Naive thymus-derived CD4-positive, alpha-beta T cell (primary cell): ENCODE measurements around the gene FAM174C. TPM values are rescaled to one million over a fixed set of nuclear protein-coding genes. Genes with fewer than 3 reads are reported as not detected.

Experiments used
- ATAC-seq: fragments of 150-1000 bp; cut with Tn5 transposase; 2 replicates; pipeline ENCODE4 v1.10.0; 2021; ENCODE audit warnings: mild to moderate bottlenecking, moderate library complexity
- CTCF ChIA-PET: fragments of 350-600 bp; sonication (Branson Sonifier 250); formaldehyde crosslinking; loops from one replicate; lab custom pipeline; 2021; ENCODE audit warnings: antibody characterized with exemption; lab: Charles Lee
- POLR2A ChIA-PET: fragments of 350-600 bp; sonication (Branson Sonifier 250); formaldehyde crosslinking; loops from one replicate; lab custom pipeline; 2021; ENCODE audit warnings: antibody characterized with exemption, inconsistent platforms; lab: Charles Lee
- DNase-seq, 9 donors: peaks; one replicate each; pipeline versions ENCODE4 v3.0.0 to v3.0.0-alpha.2; 2020 to 2022; ENCODE audit warnings: mixed read lengths in 1 of 9
- H3K27ac ChIP-seq: one replicate; pipeline ENCODE4 v1.7.0; 2013; ENCODE audit warnings: mild to moderate bottlenecking, low read depth, low read length, moderate library complexity
- H3K27me3 ChIP-seq, 2 donors: one replicate each; pipeline ENCODE4 v1.7.0; 2013; ENCODE audit warnings: low read length in 2 of 2, mild to moderate bottlenecking in 2 of 2, moderate library complexity in 2 of 2; ENCODE audit not compliant: control insufficient read depth in 2 of 2, insufficient read depth in 2 of 2
- H3K36me3 ChIP-seq, 3 experiments: 1 replicate in 2 of 3; 2 replicates in 1 of 3; pipeline ENCODE4 v1.7.0; 2013; ENCODE audit warnings: low read length in 3 of 3, mild to moderate bottlenecking in 3 of 3, moderate library complexity in 1 of 3; ENCODE audit not compliant: insufficient read depth in 3 of 3, control insufficient read depth in 2 of 3
- H3K4me1 ChIP-seq, 2 donors: one replicate each; pipeline ENCODE4 v1.7.0; 2013; ENCODE audit warnings: low read length in 2 of 2, mild to moderate bottlenecking in 2 of 2, moderate library complexity in 1 of 2; ENCODE audit not compliant: control insufficient read depth in 2 of 2, insufficient read depth in 2 of 2
- H3K4me3 ChIP-seq: 2 replicates; pipeline ENCODE4 v1.7.0; 2013; ENCODE audit warnings: mild to moderate bottlenecking, low read length
- H3K9me3 ChIP-seq, 3 experiments: 1 replicate in 2 of 3; 2 replicates in 1 of 3; pipeline ENCODE4 v1.7.0; 2013; ENCODE audit warnings: low read length in 3 of 3; ENCODE audit not compliant: control insufficient read depth in 2 of 3
- H3K27ac Mint-ChIP-seq, 9 donors: one replicate each; pipeline ENCODE4 v1.8.0; 2020 to 2022; ENCODE audit warnings: mixed read lengths in 9 of 9, mild to moderate bottlenecking in 8 of 9, moderate library complexity in 5 of 9, inconsistent platforms in 2 of 9
- H3K27me3 Mint-ChIP-seq, 5 donors: one replicate each; pipeline ENCODE4 v1.8.0; 2021 to 2022; ENCODE audit warnings: mixed read lengths in 5 of 5, mild to moderate bottlenecking in 1 of 5
- H3K36me3 Mint-ChIP-seq, 5 donors: one replicate each; pipeline ENCODE4 v1.8.0; 2020 to 2022; ENCODE audit warnings: mixed read lengths in 5 of 5, mild to moderate bottlenecking in 3 of 5, inconsistent platforms in 1 of 5
- H3K4me1 Mint-ChIP-seq, 7 donors: one replicate each; pipeline ENCODE4 v1.8.0; 2020 to 2022; ENCODE audit warnings: mixed read lengths in 7 of 7, mild to moderate bottlenecking in 3 of 7, inconsistent platforms in 1 of 7
- H3K4me3 Mint-ChIP-seq, 10 donors: one replicate each; pipeline ENCODE4 v1.8.0; 2020 to 2022; ENCODE audit warnings: mild to moderate bottlenecking in 10 of 10, mixed read lengths in 10 of 10, moderate library complexity in 6 of 10, inconsistent platforms in 2 of 10
- H3K9me3 Mint-ChIP-seq, 11 donors: one replicate each; pipeline ENCODE4 v1.8.0; 2020 to 2022; ENCODE audit warnings: mixed read lengths in 11 of 11, mild to moderate bottlenecking in 4 of 11, inconsistent platforms in 1 of 11, moderate library complexity in 1 of 11
- intact Hi-C, 2 donors: fragments of 100-400 bp; cut with micrococcal nuclease; formaldehyde crosslinking; loops; one replicate each; pipeline ENCODE4 v1.15.1; 2023
- polyA plus RNA-seq, 2 donors: library from polyadenylated mRNA; unstranded; fragments of 300-500 nt; fragmentation: Illumina TruSeq; gene quantifications; one replicate each; pipeline ENCODE4 v1.2.3, GENCODE V29; 2021
- total RNA-seq, 6 experiments: library from RNA in 5 of 6; stranded (reverse) in 5 of 6; gene quantifications; 1 replicate in 5 of 6; 2 replicates in 1 of 6; pipeline ENCODE4 v1.2.3 and lab custom pipeline; 2021 to 2026

The FAM174C gene
- total and polyA plus RNA-seq, 7 experiments from 2014 or later: 31.7 to 78.8 (median 50.0) TPM

DNA sequence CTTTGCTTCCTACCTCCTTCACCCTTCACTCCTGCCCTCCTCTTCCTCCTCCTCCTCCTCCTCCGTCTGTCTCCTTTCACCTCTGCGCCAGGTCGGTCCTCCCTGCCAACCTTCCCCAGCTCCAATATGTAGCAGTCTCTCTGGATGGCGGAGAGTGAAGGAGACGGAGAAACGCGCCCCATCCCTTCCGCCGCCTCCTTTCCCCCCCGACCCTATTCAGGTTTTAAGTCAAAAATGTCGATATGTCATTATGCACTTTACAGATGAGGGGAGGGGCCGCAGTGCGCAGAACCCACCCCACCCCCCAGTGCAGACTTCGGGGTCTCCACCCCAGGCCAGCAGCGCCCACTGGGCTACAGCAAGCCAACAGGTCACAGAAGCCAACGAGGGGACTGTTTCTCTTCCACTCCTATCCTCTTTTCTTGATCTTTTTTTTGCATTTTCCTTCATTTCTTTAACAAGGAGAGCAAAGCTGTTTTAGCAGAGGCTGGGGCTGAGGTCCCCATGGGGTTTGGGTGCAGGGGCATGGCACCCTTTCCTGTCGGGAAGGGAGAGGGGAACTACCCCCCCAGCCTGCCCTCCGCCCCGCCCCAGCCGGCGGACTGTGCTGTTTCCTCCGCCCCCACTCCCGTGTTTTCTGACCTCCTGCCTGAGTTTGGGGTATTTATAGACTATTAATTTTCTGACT lies 17.7 kb upstream of the FAM174C start:
- H3K27me3 Mint-ChIP-seq: no peaks in the 10 kb centered on the region
- H3K9me3 Mint-ChIP-seq: no peaks in the 10 kb centered on the region
- ATAC-seq (no peak), DNase-seq (no peak)
- peaks cover 61 to 71% of the 10 kb centered on the region in 2 donors for H3K4me1 ChIP-seq
- H3K27ac Mint-ChIP-seq: peak overlapping the region; percentile 57 to 98 (median 93)
- peak overlapping the region; percentile 99 for H3K27ac ChIP-seq
- intact Hi-C loops: no loop called here
- H3K36me3 ChIP-seq: peaks cover 19 to 46% (median 29%) of the 10 kb centered on the region in 3 experiments
- peaks cover 26 to 60% (median 52%) of the 10 kb centered on the region in 7 donors for H3K4me1 Mint-ChIP-seq
- peak overlapping the region; percentile 21 to 90 (median 52) for H3K4me3 Mint-ChIP-seq
- peaks cover 0 to 17% (median 4%) of the 10 kb centered on the region in 5 donors for H3K36me3 Mint-ChIP-seq
- POLR2A ChIA-PET: interaction anchor here (3.4 to 14.9 kb wide), 3 partner anchors 9 to 18 kb away, joined by 11 to 366 read pairs (median 229); partner anchors contain the start of genes ATP5F1D, CIRBP and FAM174C
- no peak overlapping the region for H3K4me3 ChIP-seq
- CTCF ChIA-PET: interaction anchor here (1.7 to 3.5 kb wide), 2 partner anchors 9 to 14 kb away, joined by 5 to 16 read pairs; no protein-coding TSS in a partner anchor
- H3K27me3 ChIP-seq: no peaks in the 10 kb centered on the region
- H3K9me3 ChIP-seq: no peaks in the 10 kb centered on the region

DNA sequence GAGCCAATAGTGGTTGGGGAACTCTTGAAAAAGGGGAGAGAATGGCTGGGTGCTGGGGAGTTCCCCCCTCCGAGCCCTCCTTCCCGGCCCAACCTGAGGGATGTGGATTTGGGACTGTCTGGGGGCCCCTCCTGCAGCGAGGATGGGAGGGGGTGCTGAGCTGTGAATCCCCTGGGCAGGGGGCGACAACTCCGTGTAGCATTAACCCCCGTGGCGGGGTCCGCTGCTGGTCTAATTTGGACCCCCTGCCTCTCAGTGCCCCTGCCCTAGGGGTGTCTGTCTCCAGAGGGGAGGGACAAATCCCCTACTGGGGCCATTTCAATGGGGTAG lies 17.2 kb upstream of the FAM174C start:
- Histone ChIP-seq H3K4me3 (no peak overlapping the region), H3K4me1 (peaks cover 64 to 71% of the 10 kb centered on the region in 2 donors), H3K36me3 (peaks cover 19 to 46% (median 29%) of the 10 kb centered on the region in 3 experiments), H3K9me3 (no peaks in the 10 kb centered on the region), H3K27ac (peak overlapping the region; percentile 99), H3K27me3 (no peaks in the 10 kb centered on the region)
- DNase-seq (no peak), ATAC-seq (no peak)
- Mint-ChIP-seq H3K27me3 (no peaks in the 10 kb centered on the region), H3K4me3 (peak overlapping the region in 9 of 10 donors; percentile 44 to 90 (median 88)), H3K27ac (peak overlapping the region; percentile 62 to 98 (median 96)), H3K36me3 (peaks cover 0 to 17% (median 4%) of the 10 kb centered on the region in 5 donors), H3K4me1 (peaks cover 26 to 63% (median 56%) of the 10 kb centered on the region in 7 donors), H3K9me3 (no peaks in the 10 kb centered on the region)
- ChIA-PET POLR2A (interaction anchor here (2.4 to 14.9 kb wide), 3 partner anchors 9 to 17 kb away, joined by 13 to 366 read pairs (median 229); partner anchors contain the start of genes ATP5F1D, CIRBP and FAM174C), CTCF (interaction anchor here (1.7 to 3.5 kb wide), 3 partner anchors 9 to 14 kb away, joined by 5 to 16 read pairs (median 8); partner anchors contain the start of gene CIRBP)
- intact Hi-C loops: no loop called here

- no peak for ATAC-seq
- Mint-ChIP-seq H3K4me3 (peak overlapping the region; percentile 82 to 90 (median 88)), H3K9me3 (no peaks in the 10 kb centered on the region), H3K27me3 (no peaks in the 10 kb centered on the region), H3K4me1 (peaks cover 26 to 62% (median 55%) of the 10 kb centered on the region in 7 donors), H3K27ac (peak overlapping the region; percentile 92 to 98 (median 97)), H3K36me3 (peaks cover 0 to 14% (median 4%) of the 10 kb centered on the region in 5 donors)
- H3K27me3 ChIP-seq: no peaks in the 10 kb centered on the region
- peak overlapping the region; percentile 73 for H3K4me3 ChIP-seq
- H3K36me3 ChIP-seq: peaks cover 19 to 43% (median 28%) of the 10 kb centered on the region in 3 experiments
- intact Hi-C loops: loop anchor here in 1 of 2 donors (1.0 kb wide), 1 partner anchor 9 kb away; no protein-coding TSS in a partner anchor
- no peak for DNase-seq
- H3K9me3 ChIP-seq: no peaks in the 10 kb centered on the region
- CTCF ChIA-PET: interaction anchor here (0.6 to 3.5 kb wide), 4 partner anchors 8 to 81 kb away, joined by 3 to 16 read pairs (median 6); partner anchors contain the start of gene CIRBP
- peaks cover 59 to 66% of the 10 kb centered on the region in 2 donors for H3K4me1 ChIP-seq
- peak overlapping the region; percentile 99 for H3K27ac ChIP-seq
- POLR2A ChIA-PET: interaction anchor here (2.4 to 14.9 kb wide), 3 partner anchors 8 to 16 kb away, joined by 13 to 366 read pairs (median 229); partner anchors contain the start of genes ATP5F1D, CIRBP and FAM174C
Measured at GRCh38 chr19:1258707-1259205, 16.6 kb upstream of the FAM174C start.

DNA sequence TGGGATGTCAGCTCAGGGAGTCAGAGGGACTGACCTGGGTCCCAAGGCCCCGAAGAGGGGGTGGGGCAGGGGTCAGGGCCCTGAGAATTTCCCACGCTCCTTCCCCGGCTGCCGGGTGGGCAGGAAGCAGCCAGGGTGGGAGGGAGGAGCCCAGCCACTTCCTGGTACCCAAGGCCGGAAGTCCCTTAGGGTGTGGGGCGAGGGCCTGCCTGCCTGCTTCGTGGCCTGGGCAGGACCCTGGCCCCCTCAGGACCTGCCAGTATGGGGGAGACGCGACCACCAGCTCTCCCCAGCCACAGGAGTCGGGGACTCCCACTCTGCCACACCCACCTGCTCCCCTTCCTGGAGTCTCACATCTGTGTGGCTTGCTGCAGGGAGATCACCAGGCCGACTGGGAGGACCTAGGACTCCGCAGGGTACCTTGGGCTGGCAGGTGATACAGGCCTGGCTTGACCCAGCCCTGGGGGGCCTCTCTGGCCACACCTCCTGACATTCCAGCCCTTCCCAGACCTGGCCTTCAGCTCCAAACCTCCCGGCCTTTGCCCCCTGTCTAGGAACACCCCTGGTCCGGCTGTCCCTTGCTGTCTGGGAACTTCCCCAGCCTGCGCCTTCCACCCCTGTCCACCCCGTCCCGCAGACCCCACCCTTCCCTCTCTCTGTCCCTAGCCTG lies 16.0 kb upstream of the FAM174C start:
- CTCF ChIA-PET: interaction anchor here (0.6 to 3.5 kb wide), 3 partner anchors 9 to 82 kb away, joined by 3 to 16 read pairs (median 8); partner anchors contain the start of gene CIRBP
- peak overlapping the region; percentile 99 for H3K27ac ChIP-seq
- ATAC-seq (peak; percentile 43), DNase-seq (peak; percentile 64 to 80 (median 77))
- no peaks in the 10 kb centered on the region for H3K27me3 ChIP-seq
- peak overlapping the region; percentile 73 for H3K4me3 ChIP-seq
- peaks cover 55 to 60% of the 10 kb centered on the region in 2 donors for H3K4me1 ChIP-seq
- Mint-ChIP-seq H3K4me3 (peak overlapping the region; percentile 82 to 90 (median 88)), H3K27me3 (no peaks in the 10 kb centered on the region), H3K9me3 (no peaks in the 10 kb centered on the region), H3K36me3 (peaks cover 0 to 14% (median 4%) of the 10 kb centered on the region in 5 donors), H3K27ac (peak overlapping the region; percentile 92 to 98 (median 97)), H3K4me1 (peaks cover 26 to 64% (median 55%) of the 10 kb centered on the region in 7 donors)
- POLR2A ChIA-PET: interaction anchor here (0.6 to 14.9 kb wide), 8 partner anchors 7 to 595 kb away, joined by 3 to 366 read pairs (median 9); partner anchors contain the start of genes ATP5F1D, CIRBP and FAM174C
- H3K9me3 ChIP-seq: no peaks in the 10 kb centered on the region
- peaks cover 18 to 37% (median 23%) of the 10 kb centered on the region in 3 experiments for H3K36me3 ChIP-seq
- intact Hi-C loops: loop anchor here in 1 of 2 donors (1.0 kb wide), 1 partner anchor 10 kb away; no protein-coding TSS in a partner anchor

- Histone ChIP-seq H3K9me3 (no peaks in the 10 kb centered on the region), H3K4me3 (peak overlapping the region; percentile 73), H3K27me3 (no peaks in the 10 kb centered on the region), H3K4me1 (peaks cover 49 to 53% of the 10 kb centered on the region in 2 donors), H3K27ac (peak overlapping the region; percentile 99), H3K36me3 (peaks cover 10 to 29% (median 15%) of the 10 kb centered on the region in 3 experiments)
- peaks cover 0 to 8% (median 4%) of the 10 kb centered on the region in 5 donors for H3K36me3 Mint-ChIP-seq
- DNase-seq (peak in 4 of 9 donors; percentile 34 to 72 (median 58)), ATAC-seq (peak; percentile 28)
- no peaks in the 10 kb centered on the region for H3K27me3 Mint-ChIP-seq
- H3K9me3 Mint-ChIP-seq: no peaks in the 10 kb centered on the region
- H3K4me1 Mint-ChIP-seq: peaks cover 32 to 62% (median 51%) of the 10 kb centered on the region in 7 donors
- ChIA-PET CTCF (interaction anchor here (2.9 to 3.5 kb wide), 2 partner anchors 8 to 16 kb away, joined by 8 to 16 read pairs; partner anchors contain the start of gene CIRBP), POLR2A (interaction anchor here (0.6 to 14.9 kb wide), 10 partner anchors 7 to 594 kb away, joined by 3 to 366 read pairs (median 6); partner anchors contain the start of genes ATP5F1D, CIRBP and FAM174C)
- H3K27ac Mint-ChIP-seq: peak overlapping the region; percentile 92 to 98 (median 97)
- H3K4me3 Mint-ChIP-seq: peak overlapping the region; percentile 83 to 91 (median 88)
- intact Hi-C loops: loop anchor here (1.0 to 10.0 kb wide), 3 partner anchors 11 to 595 kb away; partner anchors contain the start of gene FAM174C (in 1 of the 2)
Measured at GRCh38 chr19:1259876-1260748, 15.2 kb upstream of the FAM174C start.
